SK-N-SH (cell line): Measurements from ENCODE around the gene SLC22A5. TPM values are rescaled to one million over a fixed set of nuclear protein-coding genes. Genes with fewer than 3 reads are reported as not detected.

Experiments
- CTCF ChIA-PET: fragments of 300-600, 350-600 bp; formaldehyde crosslinking; extraction: SDS; loops from one replicate; lab custom pipeline; 2021; lab: Yijun Ruan, JAX
- POLR2A ChIA-PET: fragments of 350-600 bp; sonication (Branson Sonifier 250); formaldehyde crosslinking; extraction: SDS; loops from one replicate; lab custom pipeline; 2020; ENCODE audit warnings: antibody characterized with exemption, inconsistent platforms; lab: Yijun Ruan, JAX
- DNase-seq: peaks from one replicate; pipeline ENCODE4 v3.0.0; 2012
- H2AFZ ChIP-seq: fragments of 200-600 bp; sonication (generic); 2 replicates; pipeline ENCODE4 v1.8.1; 2016; ENCODE audit warnings: antibody characterized with exemption, mild to moderate bottlenecking, low read depth
- H3F3A ChIP-seq: fragments of 200-600 bp; sonication (generic); replicated peaks from 2 replicates; pipeline ENCODE3; 2016; ENCODE audit warnings: antibody characterized with exemption, mild to moderate bottlenecking; ENCODE audit not compliant: insufficient read depth
- H3K27ac ChIP-seq, 2 experiments: fragments of 200-500 bp in 1 of 2; fragments of 200-600 bp in 1 of 2; sonication (Bioruptor generic) in 1 of 2; sonication (generic), shearing (Covaris generic) in 1 of 2; 2 replicates each; pipeline versions ENCODE4 v1.5.1 to v1.6.1; 2014 to 2016; ENCODE audit warnings: low read depth in 2 of 2, inconsistent platforms in 1 of 2, low read length in 1 of 2, mild to moderate bottlenecking in 1 of 2, mixed read lengths in 1 of 2
- H3K27me3 ChIP-seq: fragments of 200-600 bp; sonication (generic), shearing (Covaris generic); 2 replicates; pipeline ENCODE4 v1.6.1; 2016; ENCODE audit warnings: mixed run types; ENCODE audit not compliant: insufficient read depth
- H3K36me3 ChIP-seq, 2 experiments: fragments of 200-500 bp in 1 of 2; fragments of 200-600 bp in 1 of 2; sonication (Bioruptor generic) in 1 of 2; sonication (generic) in 1 of 2; replicated peaks in 1 of 2; 2 replicates each; pipeline versions ENCODE3 to v1.5.1; 2014 to 2016; ENCODE audit warnings: low read length in 1 of 2, mild to moderate bottlenecking in 1 of 2; ENCODE audit not compliant: insufficient read depth in 2 of 2, control insufficient read depth in 1 of 2
- H3K4me1 ChIP-seq, 2 experiments: fragments of 200-500 bp in 1 of 2; fragments of 200-600 bp in 1 of 2; sonication (Bioruptor generic) in 1 of 2; sonication (generic), shearing (Covaris generic) in 1 of 2; 2 replicates each; pipeline versions ENCODE4 v1.5.1 to v1.6.1; 2014 to 2016; ENCODE audit warnings: low read depth in 1 of 2, low read length in 1 of 2, mixed run types in 1 of 2; ENCODE audit not compliant: insufficient read depth in 2 of 2, control insufficient read depth in 1 of 2
- H3K4me2 ChIP-seq: fragments of 200-600 bp; sonication (generic), shearing (Covaris generic); 2 replicates; pipeline ENCODE4 v1.6.1; 2017; ENCODE audit warnings: mixed run types
- H3K4me3 ChIP-seq, 2 experiments: fragments of 200-500 bp in 1 of 2; fragments of 200-600 bp in 1 of 2; sonication (Bioruptor generic) in 1 of 2; sonication (generic), shearing (Covaris generic) in 1 of 2; 2 replicates each; pipeline versions ENCODE4 v1.5.1 to v1.8.1; 2014 to 2016; ENCODE audit warnings: low read depth in 2 of 2, inconsistent platforms in 1 of 2, low read length in 1 of 2, mild to moderate bottlenecking in 1 of 2, mixed read lengths in 1 of 2, moderate library complexity in 1 of 2
- H3K79me2 ChIP-seq: fragments of 200-600 bp; sonication (generic); 2 replicates; pipeline ENCODE4 v1.8.1; 2017; ENCODE audit warnings: mild to moderate bottlenecking; ENCODE audit not compliant: insufficient read depth
- H3K9ac ChIP-seq: fragments of 200-600 bp; sonication (generic); 2 replicates; pipeline ENCODE4 v1.6.1; 2017; ENCODE audit warnings: mixed run types
- H3K9me2 ChIP-seq: fragments of 200-600 bp; sonication (generic); 2 replicates; pipeline ENCODE4 v1.6.1; 2017; ENCODE audit warnings: mixed run types
- H3K9me3 ChIP-seq: fragments of 200-600 bp; sonication (generic); 2 replicates; pipeline ENCODE4 v1.6.1; 2017; ENCODE audit warnings: mixed run types, mild to moderate bottlenecking, moderate library complexity
- H4K20me1 ChIP-seq: fragments of 200-600 bp; sonication (generic); 2 replicates; pipeline ENCODE4 v1.6.1; 2017; ENCODE audit warnings: mild to moderate bottlenecking, mixed run types; ENCODE audit not compliant: insufficient read depth
- EP300 ChIP-seq, 2 experiments: IDR thresholded peaks; 2 replicates each; pipeline versions ENCODE4 v1.4.0 to v1.6.1; 2012; ENCODE audit warnings: borderline replicate concordance in 1 of 2, low read depth in 1 of 2, low read length in 1 of 2
- POLR2AphosphoS5 ChIP-seq: IDR thresholded peaks from 2 replicates; pipeline ENCODE4 v1.6.1; 2012; ENCODE audit warnings: low read depth, low read length
- TEAD4 ChIP-seq: IDR thresholded peaks from 2 replicates; pipeline ENCODE4 v1.4.0; 2012; ENCODE audit warnings: mild to moderate bottlenecking, borderline replicate concordance; ENCODE audit not compliant: insufficient read depth
- ZBTB33 ChIP-seq: IDR thresholded peaks from 2 replicates; pipeline ENCODE4 v1.4.0; 2012; ENCODE audit warnings: low read depth, borderline replicate concordance
- WGBS: methylation state at CpG from one replicate; pipeline ENCODE4 v1.1.6; 2017; ENCODE audit warnings: low lambda C conversion rate; 5-methylcytosine and 5-hydroxymethylcytosine counted together
- polyA plus RNA-seq, 3 experiments: library from polyadenylated mRNA; depleted of rRNA; stranded (reverse); fragments of >200 nt; gene quantifications; 2 replicates each; pipeline ENCODE4 v1.2.3, GENCODE V29; 2012
- TF ChIP-seq, protein P1 (sequence below): IDR thresholded peaks from 2 replicates; pipeline ENCODE4 v1.6.1; 2012; ENCODE audit warnings: mild to moderate bottlenecking, low read depth, low read length, moderate library complexity
- TF ChIP-seq, protein P2 (sequence below): fragments of 200-600 bp; sonication (generic); IDR thresholded peaks from 2 replicates; pipeline ENCODE4 v1.6.1; 2017; ENCODE audit warnings: antibody characterized with exemption, mild to moderate bottlenecking, moderate library complexity

The SLC22A5 gene
- polyA plus RNA-seq, 1 of the 3 experiments (the other 2 are of a cell fraction) = 8.3 TPM

GRCh38 chr5:132389585-132390286, 20.2 kb downstream of the SLC22A5 start (continued):
- TF ChIP-seq, protein P1, sequence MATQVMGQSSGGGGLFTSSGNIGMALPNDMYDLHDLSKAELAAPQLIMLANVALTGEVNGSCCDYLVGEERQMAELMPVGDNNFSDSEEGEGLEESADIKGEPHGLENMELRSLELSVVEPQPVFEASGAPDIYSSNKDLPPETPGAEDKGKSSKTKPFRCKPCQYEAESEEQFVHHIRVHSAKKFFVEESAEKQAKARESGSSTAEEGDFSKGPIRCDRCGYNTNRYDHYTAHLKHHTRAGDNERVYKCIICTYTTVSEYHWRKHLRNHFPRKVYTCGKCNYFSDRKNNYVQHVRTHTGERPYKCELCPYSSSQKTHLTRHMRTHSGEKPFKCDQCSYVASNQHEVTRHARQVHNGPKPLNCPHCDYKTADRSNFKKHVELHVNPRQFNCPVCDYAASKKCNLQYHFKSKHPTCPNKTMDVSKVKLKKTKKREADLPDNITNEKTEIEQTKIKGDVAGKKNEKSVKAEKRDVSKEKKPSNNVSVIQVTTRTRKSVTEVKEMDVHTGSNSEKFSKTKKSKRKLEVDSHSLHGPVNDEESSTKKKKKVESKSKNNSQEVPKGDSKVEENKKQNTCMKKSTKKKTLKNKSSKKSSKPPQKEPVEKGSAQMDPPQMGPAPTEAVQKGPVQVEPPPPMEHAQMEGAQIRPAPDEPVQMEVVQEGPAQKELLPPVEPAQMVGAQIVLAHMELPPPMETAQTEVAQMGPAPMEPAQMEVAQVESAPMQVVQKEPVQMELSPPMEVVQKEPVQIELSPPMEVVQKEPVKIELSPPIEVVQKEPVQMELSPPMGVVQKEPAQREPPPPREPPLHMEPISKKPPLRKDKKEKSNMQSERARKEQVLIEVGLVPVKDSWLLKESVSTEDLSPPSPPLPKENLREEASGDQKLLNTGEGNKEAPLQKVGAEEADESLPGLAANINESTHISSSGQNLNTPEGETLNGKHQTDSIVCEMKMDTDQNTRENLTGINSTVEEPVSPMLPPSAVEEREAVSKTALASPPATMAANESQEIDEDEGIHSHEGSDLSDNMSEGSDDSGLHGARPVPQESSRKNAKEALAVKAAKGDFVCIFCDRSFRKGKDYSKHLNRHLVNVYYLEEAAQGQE = peak; percentile 85
- TF ChIP-seq ZBTB33 = peak; percentile 22; the same call in 1 of the 2 replicates
- TF ChIP-seq, protein P2, sequence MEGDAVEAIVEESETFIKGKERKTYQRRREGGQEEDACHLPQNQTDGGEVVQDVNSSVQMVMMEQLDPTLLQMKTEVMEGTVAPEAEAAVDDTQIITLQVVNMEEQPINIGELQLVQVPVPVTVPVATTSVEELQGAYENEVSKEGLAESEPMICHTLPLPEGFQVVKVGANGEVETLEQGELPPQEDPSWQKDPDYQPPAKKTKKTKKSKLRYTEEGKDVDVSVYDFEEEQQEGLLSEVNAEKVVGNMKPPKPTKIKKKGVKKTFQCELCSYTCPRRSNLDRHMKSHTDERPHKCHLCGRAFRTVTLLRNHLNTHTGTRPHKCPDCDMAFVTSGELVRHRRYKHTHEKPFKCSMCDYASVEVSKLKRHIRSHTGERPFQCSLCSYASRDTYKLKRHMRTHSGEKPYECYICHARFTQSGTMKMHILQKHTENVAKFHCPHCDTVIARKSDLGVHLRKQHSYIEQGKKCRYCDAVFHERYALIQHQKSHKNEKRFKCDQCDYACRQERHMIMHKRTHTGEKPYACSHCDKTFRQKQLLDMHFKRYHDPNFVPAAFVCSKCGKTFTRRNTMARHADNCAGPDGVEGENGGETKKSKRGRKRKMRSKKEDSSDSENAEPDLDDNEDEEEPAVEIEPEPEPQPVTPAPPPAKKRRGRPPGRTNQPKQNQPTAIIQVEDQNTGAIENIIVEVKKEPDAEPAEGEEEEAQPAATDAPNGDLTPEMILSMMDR = no peak
- TF ChIP-seq EP300 (IDR thresholded peaks at IDR 0.05; ENCODE audit: borderline replicate concordance in 1 of 2, low read depth in 1 of 2, low read length in 1 of 2) = peak in 1 of 2 experiments; percentile 77; a peak in 1 of 4 replicates
- peak; percentile 59; the same call in 1 of the 2 replicates for TF ChIP-seq POLR2AphosphoS5

- no peaks in the 10 kb centered on the region for H3K9me3 ChIP-seq
- H3K4me1 ChIP-seq = peaks cover 16 to 28% of the 10 kb centered on the region in 2 experiments
- 79% methylated on average over 5 of the region's 5 CpGs for WGBS
- H3K9me2 ChIP-seq = no peaks in the 10 kb centered on the region
- ChIA-PET POLR2A (no interaction called here), CTCF (interaction anchor here (1.6 to 10.3 kb wide), 2 partner anchors 17 to 110 kb away, joined by 3 to 189 read pairs; no protein-coding TSS in a partner anchor)
- no peak overlapping the region for H3K4me2 ChIP-seq
- no peak for TF ChIP-seq TEAD4
- TF ChIP-seq, protein P1 = no peak
- no peak overlapping the region for H3K9ac ChIP-seq
- H4K20me1 ChIP-seq = no peaks in the 10 kb centered on the region
- no peak overlapping the region for H2AFZ ChIP-seq
- peaks cover 25% of the 10 kb centered on the region for H3F3A ChIP-seq
- H3K27ac ChIP-seq = no peak overlapping the region
- H3K4me3 ChIP-seq = no peak overlapping the region
- no peaks in the 10 kb centered on the region for H3K27me3 ChIP-seq
- H3K79me2 ChIP-seq = no peaks in the 10 kb centered on the region
- DNase-seq = no peak
- H3K36me3 ChIP-seq = peaks cover 7 to 29% of the 10 kb centered on the region in 2 experiments
Measured at GRCh38 chr5:132391247-132391646, 21.7 kb downstream of the SLC22A5 start.
